CD4-positive, alpha-beta T cell treated with Interleukin-17A for 1 hour (primary cell): ENCODE results near the gene DNAH8.

Source experiments
- DNase-seq: peaks from one replicate; pipeline ENCODE4 v3.0.0-alpha.2; 2020

DNAH8 gene

GRCh38 chr6:38976801-38977500 lies 261.8 kb downstream of the DNAH8 start:
- DNase-seq = no peak

- DNase-seq = no peak
Measured at GRCh38 chr6:38978139-38978704, 263.1 kb downstream of the DNAH8 start.

DNA sequence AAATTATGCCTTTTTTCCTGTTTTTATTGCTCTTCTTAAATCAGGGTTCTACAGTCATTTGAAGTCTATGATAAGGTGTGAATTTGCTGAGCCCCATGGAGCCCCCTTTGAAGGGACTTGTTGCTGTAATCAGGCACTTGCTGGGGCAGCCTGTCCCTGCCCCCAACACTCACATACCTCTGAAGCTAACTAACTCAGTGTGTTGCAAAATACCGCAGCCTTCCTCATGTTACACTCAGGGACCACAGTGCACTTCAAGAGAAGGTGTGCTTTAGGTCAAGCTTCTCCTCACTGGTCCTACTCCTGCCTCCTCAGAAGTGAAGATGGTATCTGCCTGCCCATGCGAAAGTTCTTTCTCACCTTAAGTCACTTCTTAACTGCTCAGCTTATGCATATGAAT lies 267.4 kb downstream of the DNAH8 start:
- no peak for DNase-seq

GRCh38 chr6:38984723-38985122 lies 269.6 kb downstream of the DNAH8 start:
- DNase-seq = no peak

DNA sequence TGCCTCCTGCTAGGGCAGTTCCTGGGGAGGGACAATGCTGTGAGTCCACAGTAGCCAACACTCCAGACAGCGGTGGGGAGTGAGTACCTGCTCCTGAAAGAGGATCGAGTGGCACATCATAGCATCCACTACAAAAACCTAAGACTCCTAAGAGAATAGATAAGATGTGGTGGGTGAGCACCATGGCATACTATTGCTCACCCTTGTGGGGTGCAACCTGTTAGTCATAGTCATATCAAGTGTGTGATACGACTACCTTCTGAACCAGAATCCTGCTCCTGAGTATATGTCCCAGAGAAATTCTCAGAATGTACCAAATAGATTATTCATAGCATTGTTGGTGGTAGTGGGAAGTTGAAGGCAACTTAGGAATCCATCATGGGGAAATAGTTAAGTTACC lies 270.7 kb downstream of the DNAH8 start:
- no peak for DNase-seq

DNA sequence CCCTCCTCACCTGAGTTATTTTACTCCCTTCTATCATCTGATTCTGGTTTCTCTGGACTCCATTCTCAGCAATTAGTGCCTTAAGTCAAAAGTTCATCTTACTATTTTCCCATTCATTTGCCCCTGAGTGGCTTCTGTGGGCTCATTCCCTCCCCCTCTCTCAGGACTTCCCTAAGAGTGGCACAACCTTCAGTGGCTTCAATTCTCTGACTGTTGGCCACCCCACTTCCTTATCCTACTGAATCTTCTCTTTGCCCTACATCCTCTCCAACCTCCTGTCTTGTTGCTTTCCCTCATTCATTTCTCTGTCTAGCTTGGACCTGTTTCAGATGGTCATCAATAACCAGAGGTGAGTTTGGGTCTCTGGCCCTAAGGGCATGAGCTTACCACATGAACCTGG lies 272.4 kb downstream of the DNAH8 start:
- no peak for DNase-seq

DNA sequence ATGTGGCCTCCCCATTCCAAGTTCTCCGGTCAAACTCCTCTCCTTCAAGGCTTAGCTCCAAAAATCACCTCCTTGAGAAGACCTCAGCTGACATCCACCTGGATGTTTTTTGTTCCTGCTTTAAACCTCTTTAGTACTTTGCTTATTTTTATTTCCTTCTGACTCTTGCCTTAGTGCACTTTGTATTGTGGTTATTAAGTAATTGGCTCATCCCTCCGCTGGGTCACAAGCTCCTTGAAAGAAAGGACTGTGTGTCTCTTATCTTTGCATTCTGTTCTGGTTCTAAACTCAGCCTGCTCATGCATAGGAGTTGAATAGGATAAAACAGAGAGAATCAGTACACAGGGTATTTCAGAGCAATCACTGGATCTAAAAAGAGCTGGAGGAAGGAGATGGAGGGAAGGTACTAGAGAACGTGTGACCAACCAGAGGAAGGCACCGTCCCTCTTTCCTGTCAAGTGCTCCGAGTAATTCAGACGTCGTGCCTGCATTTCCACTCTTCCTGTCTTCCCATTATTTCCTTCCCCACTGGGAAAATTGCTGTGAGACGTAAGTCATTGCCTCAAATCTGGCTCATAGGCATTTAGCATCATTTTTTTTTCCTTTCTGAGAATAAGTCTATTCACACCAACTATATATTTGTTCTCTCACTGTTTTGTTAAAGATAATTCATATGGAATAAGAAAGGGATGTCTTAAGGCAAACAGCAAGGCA lies 273.8 kb downstream of the DNAH8 start:
- no peak for DNase-seq

- DNase-seq = no peak
Measured at GRCh38 chr6:38990475-38990874, 275.4 kb downstream of the DNAH8 start.

DNA sequence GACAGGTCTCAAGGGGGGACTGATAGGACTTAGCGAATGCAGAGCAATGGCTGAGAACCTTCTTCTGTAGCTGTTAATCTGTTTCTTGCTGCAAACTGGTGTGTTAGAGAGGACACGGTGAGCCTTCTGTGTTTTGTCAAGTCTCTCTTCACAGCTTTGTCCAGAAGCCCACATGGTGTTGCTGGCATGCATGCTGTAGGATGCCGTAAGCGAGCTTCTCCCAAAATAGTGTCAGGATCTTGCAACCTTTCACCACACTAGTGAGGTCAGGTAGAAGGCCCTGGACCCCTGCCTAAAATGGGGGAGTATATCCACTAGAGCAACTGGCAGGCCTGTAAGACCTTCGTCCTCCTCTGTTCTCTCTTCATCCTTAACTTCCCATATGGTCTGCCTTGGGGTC lies 281.6 kb downstream of the DNAH8 start:
- no peak for DNase-seq

- DNase-seq = peak; percentile 12
Measured at GRCh38 chr6:38997128-38997761, 282.1 kb downstream of the DNAH8 start.

DNA sequence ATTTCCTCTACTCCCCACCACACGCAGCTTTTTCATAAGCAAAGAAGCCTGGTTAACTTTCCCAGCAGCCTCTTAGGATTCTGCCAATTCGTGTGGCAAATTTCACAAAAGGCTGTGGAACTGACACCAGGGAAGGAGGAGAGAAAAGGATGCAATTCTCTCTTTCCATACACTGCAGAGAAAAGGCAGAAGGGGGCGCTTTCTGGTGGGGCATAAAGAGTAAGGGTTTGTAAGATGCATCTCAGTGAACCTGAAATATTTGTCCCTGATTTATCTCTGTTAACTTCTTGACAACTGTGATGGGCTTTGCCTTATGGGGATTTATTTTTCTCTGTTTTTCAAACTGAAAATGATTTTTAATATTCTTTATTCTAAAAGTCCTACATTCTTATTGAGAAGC lies 288.0 kb downstream of the DNAH8 start:
- DNase-seq = no peak

GRCh38 chr6:39003492-39003891 lies 288.4 kb downstream of the DNAH8 start:
- no peak for DNase-seq

GRCh38 chr6:39004801-39005200 lies 289.7 kb downstream of the DNAH8 start:
- DNase-seq = no peak

DNA sequence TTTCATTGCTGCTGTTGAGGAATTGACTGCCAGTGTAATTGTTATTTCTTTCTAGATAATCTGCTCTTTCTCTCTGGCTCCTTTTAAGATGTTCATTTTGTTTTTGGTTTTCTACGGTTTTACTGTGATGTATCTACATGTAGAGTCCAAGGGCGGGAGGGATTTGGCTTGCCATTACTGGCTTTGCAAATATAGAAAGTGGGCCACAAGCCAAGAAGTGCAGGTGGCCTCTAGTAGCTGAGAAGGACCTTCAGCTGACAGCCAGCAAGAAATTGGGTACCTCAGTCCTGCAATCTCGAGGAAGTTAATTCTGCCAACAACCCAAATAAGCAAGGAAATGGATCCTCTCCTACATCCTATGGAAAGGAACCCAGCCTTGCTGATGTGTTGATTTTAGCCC lies 290.7 kb downstream of the DNAH8 start:
- DNase-seq = no peak

DNA sequence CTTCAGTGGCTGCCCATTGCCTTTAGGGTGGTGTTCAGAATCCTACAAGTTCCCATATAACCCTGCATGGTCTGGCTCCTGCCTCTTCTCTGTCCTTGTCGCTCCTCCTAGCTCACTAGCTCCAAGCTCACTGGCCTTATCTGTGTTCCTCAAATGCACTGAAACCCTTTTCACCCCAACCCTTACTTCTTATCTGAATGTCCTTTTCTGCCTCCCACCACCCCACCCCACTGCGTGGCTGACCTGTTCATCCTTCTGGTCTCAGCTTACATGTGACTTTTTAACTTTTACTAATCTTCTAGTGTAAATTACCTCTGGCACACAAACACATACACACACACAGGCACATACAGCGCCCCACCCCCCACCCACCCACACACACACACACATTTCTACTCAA lies 292.5 kb downstream of the DNAH8 start:
- no peak for DNase-seq

- DNase-seq = no peak
Measured at GRCh38 chr6:39008737-39009136, 293.6 kb downstream of the DNAH8 start.

GRCh38 chr6:39009476-39009875 lies 294.4 kb downstream of the DNAH8 start:
- no peak for DNase-seq

- DNase-seq = no peak
Measured at GRCh38 chr6:39016839-39017546, 301.9 kb downstream of the DNAH8 start.

GRCh38 chr6:39017547-39017880 lies 302.4 kb downstream of the DNAH8 start:
- no peak for DNase-seq

DNA sequence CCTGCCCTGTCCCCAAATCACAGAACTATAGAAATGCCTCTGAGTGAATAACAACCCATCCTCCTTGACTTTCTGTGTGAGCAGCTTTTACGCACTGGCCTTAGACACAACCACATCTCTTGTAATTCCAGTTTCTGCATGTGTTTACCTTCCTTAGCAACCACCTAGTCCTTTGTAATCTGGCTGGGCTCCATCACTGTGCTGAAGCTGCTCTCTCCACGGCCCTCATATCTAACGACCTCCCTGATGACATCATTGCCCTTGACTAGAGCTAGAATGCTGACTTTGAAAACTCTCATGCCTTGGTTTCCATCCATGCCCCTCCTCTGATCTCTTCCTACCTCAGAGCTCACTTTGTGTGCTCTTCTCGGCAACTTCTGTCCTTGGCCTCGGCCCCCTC lies 303.0 kb downstream of the DNAH8 start:
- no peak for DNase-seq

- no peak for DNase-seq
Measured at GRCh38 chr6:39020136-39020535, 305.0 kb downstream of the DNAH8 start.

GRCh38 chr6:39021041-39021440 lies 305.9 kb downstream of the DNAH8 start:
- DNase-seq = no peak

DNA sequence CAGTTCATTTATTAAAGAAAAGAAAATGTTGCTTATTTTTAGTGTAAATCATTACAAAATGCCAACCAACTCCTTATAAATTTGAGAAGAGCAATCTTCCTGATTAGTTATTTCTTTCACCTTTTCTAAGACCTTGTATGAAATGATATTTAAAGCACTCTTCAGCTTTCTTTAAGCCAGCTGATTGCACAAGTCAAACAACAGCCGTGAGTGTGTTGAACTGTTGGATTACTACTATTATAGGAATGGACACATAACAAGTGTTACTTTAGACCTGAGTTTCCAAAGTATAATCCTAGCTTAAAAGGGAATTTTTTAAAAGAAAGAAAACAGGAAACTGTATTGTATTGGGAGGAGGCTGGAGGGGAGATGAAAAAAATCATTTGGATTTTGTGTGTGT lies 306.7 kb downstream of the DNAH8 start:
- DNase-seq = no peak
